ENCODE measurements around the gene KRT26. TPM values are rescaled to one million over a fixed set of nuclear protein-coding genes. Genes with fewer than 3 reads are reported as not detected.
A peak's percentile ranks its signal among the peaks of the same experiment; 100 is the strongest.
"Not testable (repeated sequence)": the region's sequence is repeated elsewhere in the genome, so short reads cannot be mapped to it uniquely, and the experiment has no call there.

Gene KRT26
- total RNA-seq, 2 donors from 2014 or later, result not detected

DNA sequence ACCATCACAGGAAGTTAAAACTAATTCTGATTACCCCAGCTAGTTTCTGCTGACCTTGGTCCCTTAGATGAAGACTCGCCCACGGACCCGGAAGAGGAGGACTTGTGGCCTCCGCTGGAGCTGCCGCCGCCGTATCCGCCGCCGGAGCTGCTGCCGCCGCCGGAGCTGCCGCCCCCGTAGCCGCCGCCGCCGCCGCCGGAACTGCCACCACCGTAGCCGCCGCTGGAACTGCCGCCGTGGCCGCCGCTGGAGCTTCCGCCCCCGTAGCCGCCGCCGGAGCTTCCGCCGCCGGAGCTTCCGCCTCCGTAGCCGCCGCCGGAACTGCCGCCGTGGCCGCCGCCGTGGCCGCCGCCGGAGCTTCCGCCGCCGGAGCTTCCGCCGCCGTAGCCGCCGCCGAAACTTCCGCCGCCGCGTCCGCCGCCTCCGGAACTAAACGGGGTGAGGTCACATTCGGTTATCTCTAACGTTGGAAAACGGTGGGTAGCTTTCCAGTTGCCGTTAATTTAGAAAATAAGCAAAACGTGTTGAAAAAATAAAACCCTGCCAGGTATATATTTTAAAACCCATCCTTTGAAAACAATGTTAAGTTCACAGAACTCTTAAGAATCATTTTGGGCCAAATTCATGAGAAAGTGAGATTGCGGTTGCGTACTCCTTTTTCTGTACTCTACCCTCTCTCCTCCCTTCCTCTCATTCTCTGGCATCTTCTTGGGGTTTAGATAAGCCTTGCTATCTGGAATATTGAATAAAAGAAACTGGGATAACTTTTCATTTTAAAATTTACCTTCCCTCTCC, 46.9 kb upstream of the KRT26 start:
- H3K9me3 ChIP-seq, result no peaks in the 10 kb centered on the region
- peak overlapping the region; percentile 80 to 89 for H3K27ac ChIP-seq
- peaks cover 4% of the 10 kb centered on the region for H3K36me3 ChIP-seq
- peaks cover 8 to 44% of the 10 kb centered on the region in 2 donors for H3K4me1 ChIP-seq (ENCODE audit: control insufficient read depth in 1 of 2, low read depth in 2 of 2)
- no peaks in the 10 kb centered on the region for H3K27me3 ChIP-seq (replicated peaks; ENCODE audit: insufficient read depth)
- DNase-seq (ENCODE audit: low spot score) (peak; percentile 17), ATAC-seq (ENCODE audit: insufficient number of reproducible peaks, low FRiP score, low read depth) (peak; percentile 90)
- TF ChIP-seq, protein P1, sequence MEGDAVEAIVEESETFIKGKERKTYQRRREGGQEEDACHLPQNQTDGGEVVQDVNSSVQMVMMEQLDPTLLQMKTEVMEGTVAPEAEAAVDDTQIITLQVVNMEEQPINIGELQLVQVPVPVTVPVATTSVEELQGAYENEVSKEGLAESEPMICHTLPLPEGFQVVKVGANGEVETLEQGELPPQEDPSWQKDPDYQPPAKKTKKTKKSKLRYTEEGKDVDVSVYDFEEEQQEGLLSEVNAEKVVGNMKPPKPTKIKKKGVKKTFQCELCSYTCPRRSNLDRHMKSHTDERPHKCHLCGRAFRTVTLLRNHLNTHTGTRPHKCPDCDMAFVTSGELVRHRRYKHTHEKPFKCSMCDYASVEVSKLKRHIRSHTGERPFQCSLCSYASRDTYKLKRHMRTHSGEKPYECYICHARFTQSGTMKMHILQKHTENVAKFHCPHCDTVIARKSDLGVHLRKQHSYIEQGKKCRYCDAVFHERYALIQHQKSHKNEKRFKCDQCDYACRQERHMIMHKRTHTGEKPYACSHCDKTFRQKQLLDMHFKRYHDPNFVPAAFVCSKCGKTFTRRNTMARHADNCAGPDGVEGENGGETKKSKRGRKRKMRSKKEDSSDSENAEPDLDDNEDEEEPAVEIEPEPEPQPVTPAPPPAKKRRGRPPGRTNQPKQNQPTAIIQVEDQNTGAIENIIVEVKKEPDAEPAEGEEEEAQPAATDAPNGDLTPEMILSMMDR (IDR thresholded peaks at IDR 0.05), result no peak
- H3K4me3 ChIP-seq, result peak overlapping the region; percentile 81

DNA sequence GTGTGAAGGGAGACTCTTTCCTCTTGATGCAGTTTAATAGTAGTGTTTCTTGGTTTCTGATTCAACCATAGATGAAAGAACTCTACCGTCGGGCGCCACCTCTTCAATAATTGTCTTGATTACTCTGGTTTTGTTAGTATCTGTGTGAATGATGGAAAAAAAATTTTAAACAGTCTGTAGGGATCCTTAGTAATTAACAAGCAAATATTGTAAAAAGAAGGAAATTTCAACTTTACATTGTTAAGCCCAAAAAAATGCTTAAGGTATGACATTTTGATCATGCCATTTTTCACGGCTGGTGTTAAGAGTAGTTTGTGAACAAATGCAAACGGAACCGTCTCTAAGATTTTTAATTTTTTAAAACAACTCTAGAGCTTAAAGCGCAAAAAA, 46.3 kb upstream of the KRT26 start:
- TF ChIP-seq, protein P1 (IDR thresholded peaks at IDR 0.05), result no peak
- no peak for ATAC-seq (ENCODE audit: insufficient number of reproducible peaks, low FRiP score, low read depth)
- no peak for DNase-seq (ENCODE audit: low spot score)

DNA sequence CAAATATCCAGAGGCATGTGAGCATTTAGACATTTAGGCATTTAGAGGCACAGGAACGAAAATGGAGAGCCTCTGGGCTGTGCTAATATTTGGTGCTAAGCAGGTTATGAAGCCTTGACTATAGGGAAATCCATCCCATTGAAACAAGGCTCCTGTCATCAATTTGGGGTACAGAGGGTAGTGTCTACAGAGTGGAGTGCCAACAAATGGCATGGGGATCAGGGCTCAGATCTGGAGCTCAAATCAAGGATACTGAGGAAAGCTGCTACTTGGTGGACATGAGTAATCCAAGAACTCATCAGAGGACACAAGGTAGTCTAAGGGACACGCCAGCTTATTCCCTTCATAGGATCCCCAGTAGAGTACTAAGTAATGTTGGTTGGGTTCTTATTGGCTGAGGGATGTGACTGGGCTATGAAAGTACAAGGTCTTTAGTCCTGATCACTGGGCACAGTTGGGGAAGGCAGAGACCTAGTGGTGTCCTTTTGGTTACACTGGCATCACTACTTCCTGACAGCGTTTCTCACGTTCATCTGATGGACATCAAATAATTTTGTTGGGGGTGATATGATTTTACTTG, 45.2 kb upstream of the KRT26 start:
- Histone ChIP-seq H3K9me3 (no peaks in the 10 kb centered on the region), H3K4me1 (ENCODE audit: control insufficient read depth in 1 of 2, low read depth in 2 of 2) (peaks cover 8 to 39% of the 10 kb centered on the region in 2 donors), H3K36me3 (peaks cover 4% of the 10 kb centered on the region), H3K27ac (no peak overlapping the region), H3K27me3 (replicated peaks; ENCODE audit: insufficient read depth) (no peaks in the 10 kb centered on the region), H3K4me3 (no peak overlapping the region)
- DNase-seq (ENCODE audit: low spot score) (no peak), ATAC-seq (ENCODE audit: insufficient number of reproducible peaks, low FRiP score, low read depth) (no peak)
- TF ChIP-seq, protein P1 (IDR thresholded peaks at IDR 0.05), result no peak

More for the DNA sequence above, 46.3 kb upstream of the KRT26 start:
- peak overlapping the region; percentile 81 for H3K4me3 ChIP-seq
- peak overlapping the region; percentile 80 to 89 for H3K27ac ChIP-seq
- peaks cover 8 to 44% of the 10 kb centered on the region in 2 donors for H3K4me1 ChIP-seq (ENCODE audit: control insufficient read depth in 1 of 2, low read depth in 2 of 2)
- H3K27me3 ChIP-seq (replicated peaks; ENCODE audit: insufficient read depth), result no peaks in the 10 kb centered on the region
- peaks cover 4% of the 10 kb centered on the region for H3K36me3 ChIP-seq
- no peaks in the 10 kb centered on the region for H3K9me3 ChIP-seq

DNA sequence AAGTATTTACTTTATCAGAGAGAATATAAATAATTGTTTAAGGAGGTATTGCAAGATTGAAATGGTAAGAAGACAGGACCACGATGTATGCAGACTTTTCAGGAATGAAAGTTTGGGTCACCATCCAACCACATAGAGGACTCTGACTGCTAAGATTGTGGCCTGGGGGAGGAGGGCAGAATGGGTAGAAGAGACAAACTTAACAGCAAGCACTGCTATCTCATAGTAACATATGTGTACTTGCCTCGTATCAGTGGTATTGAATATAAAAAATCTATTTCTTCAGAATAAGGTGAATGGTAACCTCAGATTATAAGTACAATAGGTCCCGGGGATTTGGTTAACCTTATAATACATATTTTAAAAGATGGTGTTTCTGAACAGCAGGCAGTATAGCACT, 44.6 kb upstream of the KRT26 start:
- peaks cover 4% of the 10 kb centered on the region for H3K36me3 ChIP-seq
- H3K4me1 ChIP-seq (ENCODE audit: control insufficient read depth in 1 of 2, low read depth in 2 of 2), result peaks cover 8 to 33% of the 10 kb centered on the region in 2 donors
- ATAC-seq (ENCODE audit: insufficient number of reproducible peaks, low FRiP score, low read depth) (no peak), DNase-seq (ENCODE audit: low spot score) (no peak)
- TF ChIP-seq, protein P1 (IDR thresholded peaks at IDR 0.05), result no peak
- H3K4me3 ChIP-seq, result no peak overlapping the region
- H3K27ac ChIP-seq, result no peak overlapping the region
- no peaks in the 10 kb centered on the region for H3K27me3 ChIP-seq (replicated peaks; ENCODE audit: insufficient read depth)
- no peaks in the 10 kb centered on the region for H3K9me3 ChIP-seq

DNA sequence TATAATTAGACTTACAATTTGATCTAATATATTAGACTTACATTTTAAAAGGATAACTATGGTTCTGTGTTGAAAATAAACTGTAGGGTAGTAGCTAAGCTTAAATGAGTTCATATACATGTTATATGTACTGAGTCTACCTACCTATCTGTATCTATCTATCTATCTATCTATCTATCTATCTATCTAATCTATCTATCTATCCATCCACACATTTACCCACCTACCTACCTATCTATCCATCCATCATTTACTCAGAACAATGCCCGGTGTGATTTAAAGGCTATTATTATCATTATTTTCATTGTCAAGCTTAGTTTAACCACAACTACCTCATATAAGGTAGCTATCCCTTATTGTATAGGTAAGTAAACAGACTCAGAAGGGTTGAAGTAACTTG, 43.4 kb upstream of the KRT26 start:
- ATAC-seq (ENCODE audit: insufficient number of reproducible peaks, low FRiP score, low read depth), result no peak
- TF ChIP-seq, protein P1 (IDR thresholded peaks at IDR 0.05), result no peak
- Histone ChIP-seq H3K27ac (no peak overlapping the region), H3K4me3 (no peak overlapping the region), H3K9me3 (no peaks in the 10 kb centered on the region), H3K27me3 (replicated peaks; ENCODE audit: insufficient read depth) (no peaks in the 10 kb centered on the region), H3K36me3 (peaks cover 4% of the 10 kb centered on the region), H3K4me1 (ENCODE audit: control insufficient read depth in 1 of 2, low read depth in 2 of 2) (peaks cover 7 to 28% of the 10 kb centered on the region in 2 donors)
- no peak for DNase-seq (ENCODE audit: low spot score)

DNA sequence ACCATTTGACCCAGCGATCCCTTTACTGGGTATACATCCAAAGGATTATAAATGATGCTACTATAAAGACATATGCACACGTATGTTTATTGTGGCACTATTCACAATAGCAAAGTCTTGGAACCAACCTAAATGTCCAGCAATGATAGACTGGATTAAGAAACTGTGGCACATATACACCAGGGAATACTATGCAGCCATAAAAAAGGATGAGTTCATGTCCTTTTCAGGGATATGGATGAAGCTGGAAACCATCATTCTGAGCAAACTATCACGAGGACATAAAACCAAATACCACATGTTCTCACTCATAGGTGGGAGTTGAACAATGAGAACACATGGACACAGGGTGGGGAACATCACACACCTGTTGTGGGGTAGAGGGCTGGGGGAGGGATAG, 42.7 kb upstream of the KRT26 start:
- peaks cover 14 to 28% of the 10 kb centered on the region in 2 donors for H3K4me1 ChIP-seq (ENCODE audit: control insufficient read depth in 1 of 2, low read depth in 2 of 2)
- H3K9me3 ChIP-seq; H3K4me3 ChIP-seq; H3K27ac ChIP-seq; ATAC-seq (ENCODE audit: insufficient number of reproducible peaks, low FRiP score, low read depth); H3K36me3 ChIP-seq; H3K27me3 ChIP-seq (replicated peaks; ENCODE audit: insufficient read depth); DNase-seq (ENCODE audit: low spot score): not testable (repeated sequence)

Measured in thoracic aorta (tissue), 2 donors.